HG03565 (cell line): ENCODE data around the gene HOXB3.
"Not testable (repeated sequence)": the region's sequence is repeated elsewhere in the genome, so short reads cannot be mapped to it uniquely, and the experiment has no call there.

Experiments used
- ATAC-seq: cut with Tn5 transposase; IDR thresholded peaks from one replicate; pipeline ENCODE4 v1.9.1; 2021; ENCODE audit warnings: mild to moderate bottlenecking, moderate library complexity; ENCODE audit not compliant: unreplicated experiment

The HOXB3 gene

DNA sequence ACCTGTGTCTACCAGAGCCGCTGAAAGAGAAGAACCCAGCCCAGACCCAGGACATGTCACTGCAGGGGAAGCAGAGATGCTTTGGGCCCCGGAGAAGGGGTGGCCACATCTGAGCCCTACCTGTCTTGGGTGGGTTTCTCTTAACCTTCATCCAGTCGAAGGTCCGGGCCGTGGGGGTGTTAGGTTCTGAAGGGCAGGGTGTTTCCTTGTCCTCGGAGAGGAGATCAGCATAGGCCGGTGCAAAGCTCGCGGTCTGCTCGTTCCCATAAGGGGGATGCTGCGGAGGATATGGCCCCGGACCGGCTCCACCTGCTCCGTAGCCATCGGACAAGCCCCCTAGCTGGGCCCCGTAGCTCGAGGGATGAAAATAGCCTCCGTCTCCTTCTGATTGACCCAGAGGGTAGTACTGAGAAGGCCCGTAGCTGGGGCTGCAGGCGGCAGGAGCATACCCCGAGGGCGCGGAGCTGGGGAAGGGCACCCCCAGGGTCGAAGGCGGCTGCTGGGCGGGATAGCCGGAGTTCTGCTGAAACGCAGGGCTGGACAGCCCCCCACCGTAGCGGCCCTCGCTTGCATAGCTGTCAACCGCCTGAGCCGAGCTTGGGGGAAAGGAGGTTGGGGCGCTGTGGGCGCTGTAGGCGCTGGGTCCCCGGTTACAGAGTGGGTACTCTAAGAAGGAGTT is 59.7 kb downstream of the HOXB3 start:
- no peak for ATAC-seq

- no peak for ATAC-seq
Observed at GRCh38 chr17:48529683-48530009, 60.4 kb downstream of the HOXB3 start.

DNA sequence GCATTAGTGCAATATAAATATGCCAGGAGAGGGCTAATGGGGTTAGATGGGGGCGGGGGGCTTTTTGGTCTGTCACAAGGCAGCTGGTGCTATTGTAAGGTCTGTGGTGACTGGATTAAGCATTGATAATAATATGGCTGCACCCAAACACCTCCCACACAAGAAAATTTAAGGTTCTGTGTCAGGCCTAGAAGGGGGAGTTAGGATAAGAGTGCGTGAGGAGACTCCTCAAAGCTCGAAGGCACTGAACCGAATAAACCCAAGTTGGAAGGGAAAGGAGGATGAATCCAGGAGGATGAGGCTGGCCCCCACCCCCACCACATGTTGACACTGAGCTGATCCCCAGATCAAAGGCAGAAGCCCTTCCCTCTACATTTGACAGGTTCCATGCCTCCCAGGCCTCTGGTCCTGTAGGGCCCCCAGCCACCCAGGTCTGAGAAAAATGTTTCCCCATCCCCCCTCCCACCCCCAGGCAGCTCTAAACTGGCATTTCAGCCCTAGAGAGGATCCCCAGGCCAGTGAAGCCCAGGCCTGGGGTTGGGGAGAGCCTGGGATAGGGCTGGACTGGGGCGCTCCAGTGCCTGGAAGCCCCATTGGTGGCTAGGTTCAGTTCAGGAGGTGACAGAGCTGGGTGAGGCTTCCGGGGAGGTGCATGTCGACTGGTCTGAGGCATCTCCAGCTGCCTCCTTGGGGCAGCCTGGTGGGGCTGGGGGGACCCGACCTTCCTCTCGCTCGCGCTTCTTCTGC is 60.9 kb downstream of the HOXB3 start:
- ATAC-seq: no peak

- no peak for ATAC-seq
Observed at GRCh38 chr17:48528153-48528935, 61.7 kb downstream of the HOXB3 start.

DNA sequence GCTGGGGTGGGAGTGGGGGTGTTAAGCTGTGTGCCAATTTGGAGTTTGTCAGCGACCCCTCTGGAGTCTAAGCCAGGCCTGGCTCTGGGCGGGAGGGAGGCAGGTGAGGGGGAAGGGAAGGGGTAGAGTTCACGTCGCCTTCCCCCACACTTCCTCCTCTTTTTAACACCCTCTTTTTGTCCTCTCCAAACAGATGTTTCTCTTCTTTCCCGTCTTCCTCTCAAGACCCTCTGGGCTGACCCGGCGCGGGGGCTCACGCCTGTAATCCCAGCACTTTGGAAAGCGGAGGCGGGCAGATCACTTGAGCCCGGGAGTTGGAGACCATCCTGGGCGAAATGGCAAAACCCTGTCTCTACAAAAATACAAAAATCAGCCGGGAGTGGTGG is 62.5 kb downstream of the HOXB3 start:
- no peak for ATAC-seq

DNA sequence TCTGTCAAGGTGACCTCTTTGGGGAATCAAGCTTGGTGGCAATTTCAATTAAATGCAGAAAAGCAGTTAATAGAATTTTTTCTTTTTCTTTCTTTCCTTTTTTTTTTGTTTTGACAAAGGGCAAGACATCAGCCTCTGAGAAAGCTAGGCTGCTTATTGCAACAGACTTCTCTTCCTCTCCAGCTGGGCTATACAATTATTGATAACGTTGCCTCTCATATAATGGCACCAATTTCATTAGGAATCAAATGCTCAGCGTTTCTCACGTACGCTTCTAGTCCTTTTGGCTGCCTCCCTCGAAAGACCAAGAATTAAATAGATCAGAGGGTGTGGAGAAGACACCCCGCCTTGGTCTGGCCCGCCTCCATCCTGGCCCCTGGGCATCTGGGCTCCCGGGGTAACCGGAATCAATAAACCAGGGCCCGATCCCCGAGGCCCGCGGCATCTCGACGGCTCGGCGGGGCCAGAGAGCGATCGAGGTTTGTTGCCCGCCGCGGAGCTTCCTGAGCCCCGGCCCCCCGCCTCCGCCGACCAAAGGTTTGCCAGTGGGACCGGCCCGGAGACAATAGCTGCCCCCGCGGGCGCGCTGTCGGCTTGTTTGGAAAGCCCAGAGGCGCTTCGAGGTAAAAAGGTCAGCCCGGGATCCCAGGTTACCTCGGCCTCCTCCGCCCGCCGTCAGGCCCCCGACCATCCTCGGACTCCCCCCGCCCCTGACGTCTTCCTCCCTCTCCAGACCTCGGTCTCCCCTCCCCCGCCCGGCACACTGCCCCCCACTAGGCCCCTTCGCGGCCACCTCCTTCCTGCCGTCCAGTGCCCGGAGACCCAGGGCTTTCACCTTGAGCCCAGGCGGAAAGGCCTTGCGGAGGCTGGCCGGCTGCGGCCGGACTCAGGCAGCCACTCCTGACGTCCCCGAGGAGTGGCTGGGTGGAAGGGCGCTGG is 63.2 kb downstream of the HOXB3 start:
- ATAC-seq: no peak

GRCh38 chr17:48523010-48523409 is 67.0 kb downstream of the HOXB3 start:
- no peak for ATAC-seq

- ATAC-seq: no peak
Observed at GRCh38 chr17:48522031-48522653, 67.9 kb downstream of the HOXB3 start.

GRCh38 chr17:48520631-48521079 is 69.4 kb downstream of the HOXB3 start:
- ATAC-seq: no peak

- no peak for ATAC-seq
Observed at GRCh38 chr17:48519427-48519826, 70.6 kb downstream of the HOXB3 start.

- no peak for ATAC-seq
Observed at GRCh38 chr17:48517478-48517877, 72.6 kb downstream of the HOXB3 start.

- ATAC-seq: no peak
Observed at GRCh38 chr17:48515925-48516900, 73.8 kb downstream of the HOXB3 start.

DNA sequence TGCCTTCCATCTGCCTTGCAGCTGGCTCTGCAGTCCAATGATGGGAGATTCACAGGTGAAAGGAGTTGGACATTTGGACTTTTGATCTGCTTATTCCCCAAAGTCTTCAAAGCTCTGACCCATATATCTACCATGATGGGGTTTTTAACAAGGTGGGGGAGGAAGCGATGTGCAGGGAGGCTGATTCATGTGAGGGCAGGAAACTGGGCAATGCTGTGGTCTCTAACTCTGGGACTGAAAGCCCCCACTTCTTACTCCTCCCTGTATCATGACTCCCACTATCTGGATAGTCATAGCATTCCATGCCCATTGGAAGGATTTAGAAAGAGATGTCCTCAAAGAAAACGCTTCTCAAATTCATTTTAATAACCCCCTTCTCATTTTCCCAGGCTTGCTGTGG is 75.6 kb downstream of the HOXB3 start:
- ATAC-seq: no peak

DNA sequence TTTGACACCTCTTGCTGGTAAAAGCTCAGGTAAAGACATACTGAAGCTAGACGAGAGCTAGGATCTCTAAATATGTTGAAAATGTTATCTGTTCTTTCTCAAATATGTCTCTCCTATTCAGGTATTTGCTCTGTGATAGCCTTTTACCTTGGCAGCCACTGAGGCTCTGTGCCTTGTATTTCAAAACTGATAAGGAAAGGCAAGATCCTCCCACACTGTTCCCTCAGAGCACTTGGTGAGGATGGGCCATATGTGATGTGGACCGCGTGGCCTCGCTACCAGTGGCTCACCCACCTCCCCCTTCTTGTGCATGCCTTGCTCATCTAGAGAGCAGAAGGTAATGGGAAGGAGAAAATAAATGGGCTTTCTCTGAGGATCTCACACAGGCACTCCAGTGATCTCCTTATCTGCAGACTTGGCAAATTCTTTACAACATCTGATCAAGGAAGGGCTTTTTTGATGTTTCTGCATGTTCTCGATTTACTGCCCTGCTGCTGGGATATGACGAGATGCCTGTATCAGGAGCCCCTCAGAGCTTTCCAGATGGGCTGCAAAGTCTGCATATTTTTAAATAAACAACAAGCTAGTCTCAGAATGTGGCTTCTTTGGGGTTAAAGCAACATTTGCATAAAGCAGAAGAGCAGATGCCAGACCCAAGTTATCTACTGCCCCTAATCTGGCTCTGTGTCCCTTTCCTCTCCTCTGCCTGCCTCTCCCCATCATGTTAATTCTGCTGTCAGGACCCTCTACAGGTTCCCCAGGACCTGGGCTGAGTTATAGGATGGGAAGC is 76.2 kb downstream of the HOXB3 start:
- ATAC-seq: no peak

DNA sequence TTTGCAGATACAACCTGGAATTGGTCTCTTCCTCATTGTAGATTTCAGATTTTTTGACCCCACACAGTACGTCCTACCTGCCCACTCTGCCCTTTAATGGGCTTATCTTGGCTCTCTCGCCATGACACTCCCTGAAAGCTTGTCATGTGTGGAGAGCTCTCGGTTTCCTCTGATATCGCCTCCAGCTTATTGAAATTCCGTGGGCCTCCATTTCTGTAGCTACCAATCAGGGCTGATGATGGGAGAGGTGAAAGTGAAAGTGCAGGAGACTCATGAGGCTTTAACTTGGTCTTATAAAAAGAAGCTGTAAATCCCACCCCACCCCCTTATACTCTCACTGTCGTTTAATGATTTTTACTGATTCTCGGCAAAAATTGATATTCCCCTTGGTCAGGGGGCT is 76.9 kb downstream of the HOXB3 start:
- no peak for ATAC-seq

DNA sequence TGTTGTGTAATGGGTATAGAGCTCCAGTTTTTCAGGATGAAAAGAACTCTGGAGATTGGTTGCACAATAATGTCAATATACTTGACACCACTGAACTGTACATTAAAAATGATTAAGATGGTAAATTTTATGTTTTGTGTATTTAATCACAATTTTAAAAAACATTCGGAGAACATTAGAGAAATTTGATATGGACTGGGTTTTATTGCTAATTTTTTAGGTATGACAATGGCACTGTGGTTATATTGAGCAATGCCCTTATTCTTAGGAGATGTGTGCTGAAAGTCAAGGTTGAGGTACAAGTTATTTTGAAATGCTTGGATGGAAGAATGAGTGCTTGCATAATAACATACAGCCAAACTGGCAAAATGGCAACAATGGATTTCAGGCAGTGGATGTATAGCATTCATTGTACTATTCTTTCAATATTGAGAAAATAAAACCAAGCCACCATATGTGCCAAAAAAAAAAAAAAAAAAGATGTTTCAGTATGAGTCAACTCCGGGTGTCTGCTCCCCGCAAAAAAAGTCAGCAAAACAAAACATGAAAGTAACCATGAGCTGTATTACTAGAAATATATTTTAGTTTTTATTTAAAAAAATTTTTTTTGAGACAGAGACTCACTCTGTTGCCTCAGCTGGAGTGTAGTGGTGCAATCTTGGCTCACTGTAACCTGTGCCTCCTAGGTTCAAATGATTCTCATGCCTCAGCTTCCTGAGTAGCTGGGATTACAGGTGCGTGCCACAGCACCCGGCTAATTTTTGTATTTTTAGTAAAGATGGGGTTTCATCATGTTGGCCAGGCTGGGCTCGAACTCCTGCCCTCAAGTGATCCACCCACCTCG is 79.1 kb downstream of the HOXB3 start:
- no peak for ATAC-seq

GRCh38 chr17:48510381-48510760 is 79.7 kb downstream of the HOXB3 start:
- ATAC-seq: no peak

GRCh38 chr17:48509708-48510107 is 80.3 kb downstream of the HOXB3 start:
- ATAC-seq: not testable (repeated sequence)
